Colonic mucosa (tissue), 4 donors: ENCODE data around the gene NTN1. TPM values are rescaled to one million over a fixed set of nuclear protein-coding genes. Genes with fewer than 3 reads are reported as not detected.

Source experiments
- DNase-seq: peaks from one replicate; pipeline ENCODE4 v3.0.0-alpha.2; 2020
- H3K27ac ChIP-seq: fragments of 200-600 bp; one replicate; pipeline ENCODE4 v1.8.0; 2021
- H3K27me3 ChIP-seq: fragments of 200-600 bp; one replicate; pipeline ENCODE4 v1.8.0; 2021
- H3K36me3 ChIP-seq: fragments of 200-600 bp; one replicate; pipeline ENCODE4 v1.8.0; 2021
- H3K4me1 ChIP-seq: fragments of 200-600 bp; one replicate; pipeline ENCODE4 v1.8.0; 2021; ENCODE audit warnings: mild to moderate bottlenecking
- H3K4me3 ChIP-seq: fragments of 200-600 bp; one replicate; pipeline ENCODE4 v1.8.0; 2021
- H3K9ac ChIP-seq, 2 donors: one replicate each; pipeline ENCODE4 v1.7.0; 2013; ENCODE audit warnings: control low read depth in 2 of 2, low read depth in 2 of 2, low read length in 2 of 2
- H3K9me3 ChIP-seq: fragments of 200-600 bp; one replicate; pipeline ENCODE4 v1.8.0; 2021
- intact Hi-C: fragments of 100-400 bp; cut with DNase I; formaldehyde crosslinking; loops from one replicate; pipeline ENCODE4 v1.14.1; 2022
- total RNA-seq, 2 donors: library from RNA; stranded (reverse); fragmentation: NEBNext Ultra II Directional in 1 of 2; extraction: Animal tissue kit (Norgen Biotek cat#: 25700) in 1 of 2; gene quantifications; one replicate each; pipeline ENCODE4 v1.2.1, GENCODE V29; 2021
- TF ChIP-seq, protein P1 (sequence below): fragments of 200-600 bp; IDR thresholded peaks from one replicate; pipeline ENCODE4 v1.8.0; 2022; ENCODE audit warnings: antibody characterized with exemption, mild to moderate bottlenecking
- donor health status: healthy.
- donor health status: DM: no; HTN: no; CAD: no.
- donor health status: DM: no; HTN: no; CAD: no.

NTN1 gene
- total RNA-seq, 2 donors from 2014 or later = 2.1 to 5.5 TPM

DNA sequence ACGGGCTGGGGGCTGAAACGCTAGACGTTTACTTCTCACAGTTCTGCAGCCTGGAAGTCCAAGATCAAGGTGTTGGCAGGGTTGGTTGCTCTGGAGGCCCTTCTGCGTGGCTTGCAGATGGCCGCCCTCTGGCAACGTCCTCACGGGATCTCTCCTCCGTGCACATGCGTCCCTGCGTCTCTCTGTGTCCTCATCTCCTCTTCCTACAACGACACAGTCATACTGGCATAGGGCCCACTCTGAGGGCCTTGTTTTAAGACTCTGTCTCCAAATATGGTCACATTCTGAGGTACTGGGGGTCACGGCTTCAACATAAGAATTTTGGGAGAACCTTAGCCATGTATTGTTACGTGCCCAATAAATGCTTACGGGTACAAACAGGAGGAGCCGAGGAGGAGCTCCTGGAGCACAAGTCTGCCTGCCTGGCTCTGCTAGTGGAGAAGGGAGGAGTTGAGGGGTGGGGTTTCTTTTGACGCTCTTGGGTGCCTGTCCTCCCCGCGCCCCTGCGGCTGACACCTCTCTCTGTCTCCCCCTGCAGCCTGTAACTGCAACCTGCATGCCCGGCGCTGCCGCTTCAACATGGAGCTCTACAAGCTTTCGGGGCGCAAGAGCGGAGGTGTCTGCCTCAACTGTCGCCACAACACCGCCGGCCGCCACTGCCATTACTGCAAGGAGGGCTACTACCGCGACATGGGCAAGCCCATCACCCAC is 141.1 kb downstream of the NTN1 start:
- no peaks in the 10 kb centered on the region for H3K27me3 ChIP-seq
- TF ChIP-seq, protein P1, sequence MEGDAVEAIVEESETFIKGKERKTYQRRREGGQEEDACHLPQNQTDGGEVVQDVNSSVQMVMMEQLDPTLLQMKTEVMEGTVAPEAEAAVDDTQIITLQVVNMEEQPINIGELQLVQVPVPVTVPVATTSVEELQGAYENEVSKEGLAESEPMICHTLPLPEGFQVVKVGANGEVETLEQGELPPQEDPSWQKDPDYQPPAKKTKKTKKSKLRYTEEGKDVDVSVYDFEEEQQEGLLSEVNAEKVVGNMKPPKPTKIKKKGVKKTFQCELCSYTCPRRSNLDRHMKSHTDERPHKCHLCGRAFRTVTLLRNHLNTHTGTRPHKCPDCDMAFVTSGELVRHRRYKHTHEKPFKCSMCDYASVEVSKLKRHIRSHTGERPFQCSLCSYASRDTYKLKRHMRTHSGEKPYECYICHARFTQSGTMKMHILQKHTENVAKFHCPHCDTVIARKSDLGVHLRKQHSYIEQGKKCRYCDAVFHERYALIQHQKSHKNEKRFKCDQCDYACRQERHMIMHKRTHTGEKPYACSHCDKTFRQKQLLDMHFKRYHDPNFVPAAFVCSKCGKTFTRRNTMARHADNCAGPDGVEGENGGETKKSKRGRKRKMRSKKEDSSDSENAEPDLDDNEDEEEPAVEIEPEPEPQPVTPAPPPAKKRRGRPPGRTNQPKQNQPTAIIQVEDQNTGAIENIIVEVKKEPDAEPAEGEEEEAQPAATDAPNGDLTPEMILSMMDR = no peak
- H3K27ac ChIP-seq = no peak overlapping the region
- H3K9ac ChIP-seq = no peak overlapping the region
- no peaks in the 10 kb centered on the region for H3K4me1 ChIP-seq
- intact Hi-C loops = no loop called here
- no peaks in the 10 kb centered on the region for H3K9me3 ChIP-seq
- H3K4me3 ChIP-seq = no peak overlapping the region
- no peak for DNase-seq
- H3K36me3 ChIP-seq = no peaks in the 10 kb centered on the region

DNA sequence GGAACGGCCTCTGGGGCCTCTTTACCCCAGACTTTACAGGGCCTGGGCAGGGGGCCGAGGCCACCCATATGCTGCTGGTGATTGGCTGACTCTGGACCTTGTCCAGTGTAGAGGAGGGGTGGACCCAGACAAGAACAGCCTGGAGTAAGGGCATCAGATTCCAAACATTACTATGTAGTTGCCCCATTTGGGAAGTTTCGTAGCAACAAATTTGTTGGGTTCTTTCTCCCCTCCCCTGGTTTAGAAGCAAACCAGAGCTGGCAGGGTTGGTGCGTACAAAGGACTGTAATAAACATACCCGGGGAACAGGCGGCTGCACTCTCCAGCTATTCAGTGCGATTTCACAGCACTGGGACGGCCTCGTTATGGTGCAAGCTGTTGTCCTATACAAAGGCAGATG is 145.5 kb downstream of the NTN1 start:
- Histone ChIP-seq H3K27me3 (no peaks in the 10 kb centered on the region), H3K36me3 (no peaks in the 10 kb centered on the region), H3K9me3 (no peaks in the 10 kb centered on the region), H3K4me3 (no peak overlapping the region), H3K4me1 (no peaks in the 10 kb centered on the region), H3K9ac (no peak overlapping the region), H3K27ac (no peak overlapping the region)
- DNase-seq = no peak
- TF ChIP-seq, protein P1 = no peak
- intact Hi-C loops = no loop called here

DNA sequence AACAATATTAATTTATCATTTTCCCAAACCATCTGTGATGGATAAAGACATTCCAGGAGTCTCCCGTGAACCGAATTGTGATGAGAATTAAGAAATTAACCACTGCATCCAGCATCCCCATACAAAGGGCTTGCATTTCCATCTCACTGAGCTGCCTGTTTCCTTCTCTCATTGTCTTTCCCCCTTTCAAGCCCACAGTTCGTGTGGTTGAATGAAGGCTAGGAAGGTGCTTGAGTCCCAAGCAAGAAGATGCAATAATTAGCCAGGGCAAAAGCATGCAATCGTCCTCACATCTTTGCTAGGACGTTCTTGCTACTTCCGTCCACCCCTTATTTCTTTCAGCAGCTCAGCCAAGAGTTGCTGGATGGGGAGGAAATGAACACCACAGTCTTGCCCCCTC is 146.1 kb downstream of the NTN1 start:
- no peaks in the 10 kb centered on the region for H3K9me3 ChIP-seq
- no peak overlapping the region for H3K4me3 ChIP-seq
- H3K36me3 ChIP-seq = no peaks in the 10 kb centered on the region
- DNase-seq = no peak
- intact Hi-C loops = no loop called here
- TF ChIP-seq, protein P1 = no peak
- H3K27ac ChIP-seq = no peak overlapping the region
- no peak overlapping the region for H3K9ac ChIP-seq
- no peaks in the 10 kb centered on the region for H3K4me1 ChIP-seq
- no peaks in the 10 kb centered on the region for H3K27me3 ChIP-seq

DNA sequence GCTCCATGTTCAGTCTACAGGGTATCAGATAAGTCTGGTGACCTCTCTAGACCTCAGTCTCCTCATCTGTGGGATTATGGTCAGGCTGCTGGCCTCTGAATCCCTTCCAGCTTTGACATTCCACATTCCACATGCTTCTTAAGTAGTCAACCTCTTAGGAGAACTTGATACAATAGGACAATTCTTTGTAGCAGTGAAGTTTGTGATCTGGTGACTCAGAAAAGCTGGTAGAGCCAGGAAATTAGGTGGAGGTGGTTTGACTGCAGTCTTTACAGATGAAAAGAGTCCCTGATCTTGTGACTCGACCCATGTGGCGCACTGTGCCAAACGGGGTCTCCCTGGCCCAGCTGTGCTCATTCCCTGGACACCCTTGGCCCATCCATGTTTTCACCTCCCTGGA is 147.8 kb downstream of the NTN1 start:
- H3K4me3 ChIP-seq = no peak overlapping the region
- no peak overlapping the region for H3K27ac ChIP-seq
- H3K9me3 ChIP-seq = no peaks in the 10 kb centered on the region
- H3K27me3 ChIP-seq = no peaks in the 10 kb centered on the region
- no peaks in the 10 kb centered on the region for H3K4me1 ChIP-seq
- DNase-seq = no peak
- H3K36me3 ChIP-seq = no peaks in the 10 kb centered on the region
- intact Hi-C loops = no loop called here
- no peak overlapping the region for H3K9ac ChIP-seq
- TF ChIP-seq, protein P1 = no peak

DNA sequence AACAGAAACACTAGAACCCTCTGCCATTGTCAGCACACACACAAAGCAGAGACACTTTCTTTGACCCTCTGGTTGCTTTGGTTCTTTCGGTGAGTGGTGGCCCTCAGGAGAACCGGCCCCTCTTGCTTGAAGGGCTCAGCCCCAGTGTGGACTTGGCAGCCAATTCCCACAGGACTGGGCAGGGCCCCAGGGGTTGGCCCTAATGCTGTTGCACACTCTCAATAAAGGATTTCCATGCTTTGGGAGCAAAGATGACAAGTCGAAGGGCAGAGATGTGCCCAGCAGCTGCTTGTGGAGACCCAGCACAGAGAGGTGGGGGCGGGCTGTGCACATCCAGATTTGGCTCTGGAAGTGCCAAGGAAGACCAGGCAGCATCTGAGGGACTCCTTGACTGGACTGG is 149.0 kb downstream of the NTN1 start:
- H3K4me1 ChIP-seq = no peaks in the 10 kb centered on the region
- DNase-seq = no peak
- H3K4me3 ChIP-seq = no peak overlapping the region
- TF ChIP-seq, protein P1 = no peak
- H3K27ac ChIP-seq = no peak overlapping the region
- no peak overlapping the region for H3K9ac ChIP-seq
- intact Hi-C loops = no loop called here
- H3K27me3 ChIP-seq = no peaks in the 10 kb centered on the region
- no peaks in the 10 kb centered on the region for H3K36me3 ChIP-seq
- H3K9me3 ChIP-seq = no peaks in the 10 kb centered on the region
